Measurements from ENCODE around the gene ATE1.

DNA sequence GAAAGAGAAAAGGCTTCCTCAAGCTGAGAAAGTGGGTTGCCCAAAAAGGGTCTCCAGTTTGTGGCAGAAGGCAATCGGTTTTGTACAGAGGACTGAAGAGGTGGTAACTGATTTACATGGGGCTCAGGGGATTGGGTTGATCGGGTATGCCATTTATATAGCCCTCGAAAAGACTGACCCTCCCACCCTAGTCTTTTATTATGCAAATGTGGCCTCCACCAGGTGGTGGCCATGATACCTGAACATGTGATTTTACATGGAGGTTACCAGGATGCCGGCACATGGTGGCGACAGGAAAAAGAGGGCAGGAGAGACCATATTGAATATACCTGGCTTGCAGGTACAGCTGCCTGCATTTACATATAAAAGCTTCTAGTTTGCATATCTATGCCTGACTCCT lies 36.7 kb downstream of the ATE1 start:
- TF ChIP-seq EZH2 (IDR thresholded peaks at IDR 0.05; ENCODE audit: low read length, missing control alignments): no peak
- TF ChIP-seq, protein P1, sequence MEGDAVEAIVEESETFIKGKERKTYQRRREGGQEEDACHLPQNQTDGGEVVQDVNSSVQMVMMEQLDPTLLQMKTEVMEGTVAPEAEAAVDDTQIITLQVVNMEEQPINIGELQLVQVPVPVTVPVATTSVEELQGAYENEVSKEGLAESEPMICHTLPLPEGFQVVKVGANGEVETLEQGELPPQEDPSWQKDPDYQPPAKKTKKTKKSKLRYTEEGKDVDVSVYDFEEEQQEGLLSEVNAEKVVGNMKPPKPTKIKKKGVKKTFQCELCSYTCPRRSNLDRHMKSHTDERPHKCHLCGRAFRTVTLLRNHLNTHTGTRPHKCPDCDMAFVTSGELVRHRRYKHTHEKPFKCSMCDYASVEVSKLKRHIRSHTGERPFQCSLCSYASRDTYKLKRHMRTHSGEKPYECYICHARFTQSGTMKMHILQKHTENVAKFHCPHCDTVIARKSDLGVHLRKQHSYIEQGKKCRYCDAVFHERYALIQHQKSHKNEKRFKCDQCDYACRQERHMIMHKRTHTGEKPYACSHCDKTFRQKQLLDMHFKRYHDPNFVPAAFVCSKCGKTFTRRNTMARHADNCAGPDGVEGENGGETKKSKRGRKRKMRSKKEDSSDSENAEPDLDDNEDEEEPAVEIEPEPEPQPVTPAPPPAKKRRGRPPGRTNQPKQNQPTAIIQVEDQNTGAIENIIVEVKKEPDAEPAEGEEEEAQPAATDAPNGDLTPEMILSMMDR (conservative IDR thresholded peaks at IDR 0.05 in 1 of 2, IDR thresholded peaks at IDR 0.05 in 1 of 2; ENCODE audit: low read depth in 1 of 2, low read length in 2 of 2): no peak

Data from fibroblast of lung (primary cell).